Prostate gland (tissue), 2 donors: ENCODE data around the gene SVOPL. TPM values are rescaled to one million over a fixed set of nuclear protein-coding genes. Genes with fewer than 3 reads are reported as not detected.

ENCODE experiments used
- DNase-seq: peaks from one replicate; pipeline ENCODE4 v3.0.0-alpha.2; 2019; ENCODE audit warnings: low spot score
- H3K27ac ChIP-seq, 2 donors: fragments of 200-600 bp; sonication (generic); 2 replicates each; pipeline ENCODE4 v1.5.1; 2017 to 2019
- H3K27me3 ChIP-seq: fragments of 200-600 bp; sonication (generic); replicated peaks from 2 replicates; pipeline ENCODE4 v1.5.1; 2019; ENCODE audit not compliant: insufficient read depth
- H3K36me3 ChIP-seq, 2 donors: fragments of 200-600 bp; sonication (generic); 1 replicate in 1 of 2; 2 replicates in 1 of 2; pipeline versions ENCODE4 v1.5.1 to v1.8.1; 2017 to 2019
- H3K4me1 ChIP-seq: fragments of 200-600 bp; sonication (generic); replicated peaks from 2 replicates; pipeline ENCODE4 v1.5.1; 2019
- H3K4me3 ChIP-seq, 2 donors: fragments of 200-600 bp; sonication (generic); 2 replicates each; pipeline ENCODE4 v1.5.1; 2017 to 2019
- H3K9me3 ChIP-seq: fragments of 200-600 bp; sonication (generic); 2 replicates; pipeline ENCODE4 v1.5.1; 2017
- POLR2A ChIP-seq: fragments of 450-650 bp; IDR thresholded peaks from one replicate; pipeline ENCODE4 v1.6.1; 2016; ENCODE audit warnings: antibody characterized with exemption, mild to moderate bottlenecking
- POLR2AphosphoS5 ChIP-seq: sonication (generic); formaldehyde crosslinking; IDR thresholded peaks from one replicate; pipeline ENCODE4 v1.6.1; 2017; ENCODE audit warnings: antibody characterized with exemption
- WGBS: methylation state at CpG from one replicate; pipeline ENCODE4 v1.1.5; 2018; 5-methylcytosine and 5-hydroxymethylcytosine counted together
- intact Hi-C: fragments of 100-400 bp; cut with DNase I; formaldehyde crosslinking; loops from one replicate; pipeline ENCODE4 v1.14.2; 2022
- total RNA-seq, 2 donors: library from RNA; depleted of rRNA; stranded (reverse); fragments of >200 nt; gene quantifications; one replicate each; pipeline ENCODE4 v1.1.0, GENCODE V29; 2016
- TF ChIP-seq, protein P1 (sequence below), 4 experiments: fragments of 200-600 bp in 2 of 4; fragments of 450-650 bp in 2 of 4; sonication (generic) in 2 of 4; IDR thresholded peaks; 1 replicate in 3 of 4; 2 replicates in 1 of 4; pipeline ENCODE4 v1.5.1; 2016 to 2019; ENCODE audit warnings: antibody characterized with exemption in 4 of 4, mild to moderate bottlenecking in 2 of 4, moderate library complexity in 2 of 4

The SVOPL gene
- total RNA-seq, 2 donors from 2014 or later, result 0.36 TPM; not detected in 1

DNA sequence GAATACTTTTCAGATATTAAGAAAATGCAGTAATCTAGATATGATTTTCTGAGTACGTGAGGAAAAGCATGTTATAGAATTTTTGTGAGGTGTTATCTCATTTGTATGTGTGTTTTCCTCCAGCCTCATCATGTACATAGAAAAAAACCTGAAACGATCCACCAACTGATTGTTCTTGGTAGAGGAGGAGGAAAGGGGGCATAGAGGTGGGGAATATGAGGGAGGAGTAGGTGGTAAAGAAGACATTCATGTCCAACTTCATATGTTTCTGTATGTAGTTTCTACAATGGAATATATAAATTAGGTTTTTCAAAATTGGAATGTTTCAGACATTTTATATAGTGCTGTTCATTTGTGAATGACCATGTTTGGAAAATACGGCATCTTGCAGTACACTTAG, 131.7 kb downstream of the SVOPL start:
- no peaks in the 10 kb centered on the region for H3K4me1 ChIP-seq
- TF ChIP-seq POLR2A (no peak), POLR2AphosphoS5 (no peak)
- TF ChIP-seq, protein P1, sequence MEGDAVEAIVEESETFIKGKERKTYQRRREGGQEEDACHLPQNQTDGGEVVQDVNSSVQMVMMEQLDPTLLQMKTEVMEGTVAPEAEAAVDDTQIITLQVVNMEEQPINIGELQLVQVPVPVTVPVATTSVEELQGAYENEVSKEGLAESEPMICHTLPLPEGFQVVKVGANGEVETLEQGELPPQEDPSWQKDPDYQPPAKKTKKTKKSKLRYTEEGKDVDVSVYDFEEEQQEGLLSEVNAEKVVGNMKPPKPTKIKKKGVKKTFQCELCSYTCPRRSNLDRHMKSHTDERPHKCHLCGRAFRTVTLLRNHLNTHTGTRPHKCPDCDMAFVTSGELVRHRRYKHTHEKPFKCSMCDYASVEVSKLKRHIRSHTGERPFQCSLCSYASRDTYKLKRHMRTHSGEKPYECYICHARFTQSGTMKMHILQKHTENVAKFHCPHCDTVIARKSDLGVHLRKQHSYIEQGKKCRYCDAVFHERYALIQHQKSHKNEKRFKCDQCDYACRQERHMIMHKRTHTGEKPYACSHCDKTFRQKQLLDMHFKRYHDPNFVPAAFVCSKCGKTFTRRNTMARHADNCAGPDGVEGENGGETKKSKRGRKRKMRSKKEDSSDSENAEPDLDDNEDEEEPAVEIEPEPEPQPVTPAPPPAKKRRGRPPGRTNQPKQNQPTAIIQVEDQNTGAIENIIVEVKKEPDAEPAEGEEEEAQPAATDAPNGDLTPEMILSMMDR (IDR thresholded peaks at IDR 0.05), result no peak
- WGBS, result 67% methylated on average over 3 of the region's 3 CpGs
- H3K27ac ChIP-seq, result peak overlapping the region; percentile 33 to 68
- no peak overlapping the region for H3K4me3 ChIP-seq
- no peaks in the 10 kb centered on the region for H3K9me3 ChIP-seq
- no peaks in the 10 kb centered on the region for H3K36me3 ChIP-seq
- DNase-seq, result no peak
- H3K27me3 ChIP-seq, result no peaks in the 10 kb centered on the region
- intact Hi-C loops, result no loop called here

DNA sequence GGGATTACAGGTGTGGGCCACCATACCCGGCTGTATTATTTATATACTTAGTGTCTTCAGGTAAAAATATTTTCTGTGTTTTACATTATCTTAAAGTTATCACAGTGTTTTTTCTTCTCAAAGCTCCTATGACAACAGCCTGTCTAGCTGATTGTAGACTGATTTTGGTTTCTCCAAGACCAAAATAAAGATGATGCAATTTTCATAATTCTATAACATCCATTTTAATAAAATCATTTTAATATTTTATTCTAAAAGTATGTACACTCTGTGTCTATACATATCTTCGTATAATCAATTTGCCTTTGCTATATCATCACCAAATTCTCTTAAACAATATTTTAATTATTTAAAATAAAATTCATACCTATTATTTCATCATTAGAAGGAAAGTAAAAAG, 132.5 kb downstream of the SVOPL start:
- Histone ChIP-seq H3K4me1 (no peaks in the 10 kb centered on the region), H3K9me3 (no peaks in the 10 kb centered on the region), H3K4me3 (no peak overlapping the region), H3K36me3 (no peaks in the 10 kb centered on the region), H3K27me3 (no peaks in the 10 kb centered on the region), H3K27ac (peak overlapping the region in 1 of 2 donors; percentile 68)
- no peak for DNase-seq
- 94% methylated on average over 2 of the region's 2 CpGs for WGBS
- intact Hi-C loops, result no loop called here
- TF ChIP-seq POLR2A, result no peak
- TF ChIP-seq, protein P1 (IDR thresholded peaks at IDR 0.05), result no peak
- no peak for TF ChIP-seq POLR2AphosphoS5

- over 99% methylated on average over 8 of the region's 8 CpGs for WGBS
- intact Hi-C loops, result no loop called here
- H3K27me3 ChIP-seq, result no peaks in the 10 kb centered on the region
- DNase-seq, result no peak
- H3K27ac ChIP-seq, result peak overlapping the region in 1 of 2 donors; percentile 80
- no peaks in the 10 kb centered on the region for H3K4me1 ChIP-seq
- H3K36me3 ChIP-seq, result no peaks in the 10 kb centered on the region
- H3K9me3 ChIP-seq, result no peaks in the 10 kb centered on the region
- no peak overlapping the region for H3K4me3 ChIP-seq
- TF ChIP-seq, protein P1 (IDR thresholded peaks at IDR 0.05), result no peak
- TF ChIP-seq POLR2AphosphoS5 (no peak), POLR2A (no peak)
Observed at GRCh38 chr7:138565451-138566114, 135.6 kb downstream of the SVOPL start.

- Histone ChIP-seq H3K9me3 (no peaks in the 10 kb centered on the region), H3K27me3 (no peaks in the 10 kb centered on the region), H3K27ac (peak overlapping the region; percentile 16 to 80), H3K4me1 (no peaks in the 10 kb centered on the region), H3K36me3 (no peaks in the 10 kb centered on the region), H3K4me3 (no peak overlapping the region)
- intact Hi-C loops, result no loop called here
- no peak for DNase-seq
- WGBS, result 95% methylated on average over 8 of the region's 8 CpGs
- TF ChIP-seq, protein P1 (IDR thresholded peaks at IDR 0.05), result no peak
- TF ChIP-seq POLR2AphosphoS5 (no peak), POLR2A (no peak)
Observed at GRCh38 chr7:138565071-138565450, 136.1 kb downstream of the SVOPL start.

DNA sequence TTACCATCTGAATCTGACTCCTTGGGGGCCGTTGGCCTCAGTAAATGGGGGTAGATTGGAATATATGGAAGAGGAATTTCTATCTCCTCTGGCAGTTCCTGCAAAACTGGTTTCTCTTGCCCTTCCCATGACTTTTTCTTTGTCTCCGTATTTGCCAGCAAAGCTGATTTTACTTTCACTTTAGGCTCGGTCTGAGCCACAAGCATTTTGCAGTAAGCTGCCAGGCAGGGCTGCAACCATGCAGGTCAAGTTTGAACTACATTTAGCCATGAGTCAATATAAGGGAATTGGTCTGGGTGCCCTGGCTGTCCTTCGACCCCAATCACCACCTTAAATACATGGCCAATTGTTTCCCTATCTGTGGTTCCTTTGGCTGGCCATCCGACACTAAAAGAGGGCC, 136.8 kb downstream of the SVOPL start:
- Histone ChIP-seq H3K4me3 (no peak overlapping the region), H3K27ac (peak overlapping the region; percentile 16 to 80), H3K27me3 (no peaks in the 10 kb centered on the region), H3K9me3 (no peaks in the 10 kb centered on the region), H3K36me3 (no peaks in the 10 kb centered on the region), H3K4me1 (no peaks in the 10 kb centered on the region)
- 62% methylated on average over 5 of the region's 5 CpGs for WGBS
- TF ChIP-seq POLR2AphosphoS5, result peak; percentile 72
- no peak for TF ChIP-seq POLR2A
- TF ChIP-seq, protein P1 (IDR thresholded peaks at IDR 0.05), result no peak
- intact Hi-C loops, result no loop called here
- peak; percentile 44 for DNase-seq
